HL-60/S4 treated with phorbol 12-myristate 13-acetate at 8.2 ng/mL for 4 days and 3 days (cell line): ENCODE measurements around the gene FOXO1.

Experiments used
- in situ Hi-C: fragments of 300-500 bp; cut with MboI; formaldehyde crosslinking; loops from 2 replicates; pipeline ENCODE4 v1.15.0; 2022; ENCODE audit warnings: low sequenced_read_pairs

FOXO1 gene

GRCh38 chr13:40640845-40641458 is 25.5 kb downstream of the FOXO1 start:
- in situ Hi-C loops = no loop called here

- in situ Hi-C loops = no loop called here
Observed at GRCh38 chr13:40640202-40640601, 26.2 kb downstream of the FOXO1 start.

GRCh38 chr13:40639221-40639681 is 27.2 kb downstream of the FOXO1 start:
- in situ Hi-C loops = no loop called here

- in situ Hi-C loops = no loop called here
Observed at GRCh38 chr13:40637643-40638042, 28.8 kb downstream of the FOXO1 start.

GRCh38 chr13:40635315-40635995 is 31.0 kb downstream of the FOXO1 start:
- in situ Hi-C loops = no loop called here

GRCh38 chr13:40632915-40633314 is 33.5 kb downstream of the FOXO1 start:
- in situ Hi-C loops = no loop called here

- in situ Hi-C loops = no loop called here
Observed at GRCh38 chr13:40631605-40632004, 34.8 kb downstream of the FOXO1 start.

GRCh38 chr13:40629678-40630384 is 36.6 kb downstream of the FOXO1 start:
- in situ Hi-C loops = no loop called here

GRCh38 chr13:40626977-40627376 is 39.5 kb downstream of the FOXO1 start:
- in situ Hi-C loops = no loop called here

- in situ Hi-C loops = no loop called here
Observed at GRCh38 chr13:40626561-40626960, 39.9 kb downstream of the FOXO1 start.

- in situ Hi-C loops = no loop called here
Observed at GRCh38 chr13:40624986-40625385, 41.5 kb downstream of the FOXO1 start.

- in situ Hi-C loops = no loop called here
Observed at GRCh38 chr13:40624383-40624782, 42.1 kb downstream of the FOXO1 start.

GRCh38 chr13:40622761-40623160 is 43.7 kb downstream of the FOXO1 start:
- in situ Hi-C loops = no loop called here

- in situ Hi-C loops = no loop called here
Observed at GRCh38 chr13:40622246-40622645, 44.2 kb downstream of the FOXO1 start.

GRCh38 chr13:40619479-40619814 is 47.0 kb downstream of the FOXO1 start:
- in situ Hi-C loops = no loop called here

- in situ Hi-C loops = no loop called here
Observed at GRCh38 chr13:40618581-40619478, 47.6 kb downstream of the FOXO1 start.

- in situ Hi-C loops = no loop called here
Observed at GRCh38 chr13:40617801-40618356, 48.6 kb downstream of the FOXO1 start.

- in situ Hi-C loops = no loop called here
Observed at GRCh38 chr13:40615619-40616018, 50.8 kb downstream of the FOXO1 start.

- in situ Hi-C loops = no loop called here
Observed at GRCh38 chr13:40613914-40614313, 52.5 kb downstream of the FOXO1 start.

- in situ Hi-C loops = no loop called here
Observed at GRCh38 chr13:40613192-40613818, 53.1 kb downstream of the FOXO1 start.
